Hepatocyte (in vitro differentiated cells): ENCODE results near the gene HLA-F.

ENCODE experiments used
- EZH2 ChIP-seq: fragments of 200-600 bp; sonication (generic); IDR thresholded peaks from 2 replicates; pipeline ENCODE4 v1.6.1; 2016; ENCODE audit warnings: antibody characterized with exemption, mild to moderate bottlenecking, borderline replicate concordance
- EZH2phosphoT487 ChIP-seq: fragments of 200-600 bp; sonication (generic); IDR thresholded peaks from one replicate; pipeline ENCODE4 v1.6.1; 2018; ENCODE audit warnings: antibody characterized with exemption, mild to moderate bottlenecking, low read depth, moderate library complexity; ENCODE audit not compliant: unreplicated experiment, severe bottlenecking
- TF ChIP-seq, protein P1 (sequence below): fragments of 200-600 bp; sonication (generic); IDR thresholded peaks from 2 replicates; pipeline ENCODE4 v1.5.1; 2016; ENCODE audit warnings: antibody characterized with exemption, mild to moderate bottlenecking; ENCODE audit not compliant: poor library complexity

DNA sequence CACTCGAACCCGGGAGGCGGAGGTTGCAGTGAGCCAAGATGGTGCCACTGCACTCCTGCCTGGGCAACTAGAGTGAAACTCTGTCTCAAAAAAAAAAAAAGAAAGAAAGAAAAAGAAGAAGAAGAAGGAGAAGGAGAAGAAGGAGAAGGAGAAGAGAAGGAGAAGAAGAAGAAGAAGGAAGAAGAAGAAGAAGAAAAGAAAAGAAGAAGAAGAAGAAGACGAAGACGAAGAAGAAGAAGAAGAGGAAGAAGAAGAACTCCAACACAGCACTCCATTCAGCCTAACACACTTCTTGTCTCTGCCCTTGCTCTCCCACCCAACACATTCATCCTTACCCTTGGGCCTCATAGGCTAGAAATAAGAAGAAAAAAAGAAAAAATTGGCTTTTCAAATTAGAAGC is 49.2 kb upstream of the HLA-F start:
- TF ChIP-seq, protein P1, sequence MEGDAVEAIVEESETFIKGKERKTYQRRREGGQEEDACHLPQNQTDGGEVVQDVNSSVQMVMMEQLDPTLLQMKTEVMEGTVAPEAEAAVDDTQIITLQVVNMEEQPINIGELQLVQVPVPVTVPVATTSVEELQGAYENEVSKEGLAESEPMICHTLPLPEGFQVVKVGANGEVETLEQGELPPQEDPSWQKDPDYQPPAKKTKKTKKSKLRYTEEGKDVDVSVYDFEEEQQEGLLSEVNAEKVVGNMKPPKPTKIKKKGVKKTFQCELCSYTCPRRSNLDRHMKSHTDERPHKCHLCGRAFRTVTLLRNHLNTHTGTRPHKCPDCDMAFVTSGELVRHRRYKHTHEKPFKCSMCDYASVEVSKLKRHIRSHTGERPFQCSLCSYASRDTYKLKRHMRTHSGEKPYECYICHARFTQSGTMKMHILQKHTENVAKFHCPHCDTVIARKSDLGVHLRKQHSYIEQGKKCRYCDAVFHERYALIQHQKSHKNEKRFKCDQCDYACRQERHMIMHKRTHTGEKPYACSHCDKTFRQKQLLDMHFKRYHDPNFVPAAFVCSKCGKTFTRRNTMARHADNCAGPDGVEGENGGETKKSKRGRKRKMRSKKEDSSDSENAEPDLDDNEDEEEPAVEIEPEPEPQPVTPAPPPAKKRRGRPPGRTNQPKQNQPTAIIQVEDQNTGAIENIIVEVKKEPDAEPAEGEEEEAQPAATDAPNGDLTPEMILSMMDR: no peak
- TF ChIP-seq EZH2 (no peak), EZH2phosphoT487 (no peak)
